Stimulated activated CD8-positive, alpha-beta memory T cell treated with anti-CD3 and anti-CD28 coated beads, Interleukin-7, amount 100 ng/mL, for 48 hours (primary cell): ENCODE data around the gene DUS1L.

Source experiments
- DNase-seq, 2 donors: peaks; one replicate each; pipeline ENCODE4 v3.0.0-alpha.2; 2020; ENCODE audit warnings: low read depth in 1 of 2; ENCODE audit errors: extremely low read depth in 1 of 2

The DUS1L gene

GRCh38 chr17:82088838-82089722 is 23.5 kb upstream of the DUS1L start:
- DNase-seq = no peak

GRCh38 chr17:82087961-82088837 is 22.6 kb upstream of the DUS1L start:
- no peak for DNase-seq

GRCh38 chr17:82086941-82087906 is 21.6 kb upstream of the DUS1L start:
- no peak for DNase-seq

DNA sequence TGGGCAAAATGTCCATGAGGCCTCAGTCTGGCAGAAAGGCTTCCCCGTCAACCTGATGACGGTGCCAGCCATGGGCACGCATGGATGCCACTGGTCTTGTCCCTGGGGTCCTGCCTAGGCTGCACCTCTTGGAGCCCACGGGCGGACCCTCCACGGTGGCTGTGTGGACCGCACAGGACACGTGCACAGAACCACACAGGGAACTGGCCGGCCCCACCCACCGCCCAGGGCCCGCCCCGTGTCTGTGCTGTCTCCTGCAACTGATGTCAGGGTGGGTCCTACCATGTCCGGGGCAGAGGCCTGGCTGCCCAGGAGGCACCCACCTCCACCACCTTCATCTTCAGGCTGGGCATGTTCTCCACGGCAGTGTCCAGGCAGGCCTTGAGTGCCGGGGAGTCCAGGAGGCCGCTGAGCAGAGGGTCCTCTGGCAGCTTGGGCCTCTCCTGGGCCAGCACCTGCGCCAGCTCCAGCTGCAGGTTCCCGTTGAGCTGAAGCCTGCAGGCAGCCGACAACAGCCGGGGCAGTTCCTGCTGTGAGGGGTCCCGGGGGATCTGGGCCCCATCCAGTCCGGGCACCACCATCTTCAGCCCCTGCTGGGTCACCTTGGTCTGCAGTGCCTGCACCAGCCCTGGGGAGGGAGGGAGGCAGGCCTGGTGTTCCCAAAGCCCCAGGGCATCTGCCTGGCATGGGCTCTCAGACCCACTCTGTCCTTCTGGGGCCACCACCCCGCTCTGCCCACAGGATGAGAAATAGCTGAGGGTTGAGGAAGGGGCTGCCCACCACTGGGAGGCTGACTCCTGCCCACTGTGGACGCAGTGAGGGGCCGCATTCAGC is 20.5 kb upstream of the DUS1L start:
- no peak for DNase-seq

GRCh38 chr17:82085031-82085861 is 19.6 kb upstream of the DUS1L start:
- no peak for DNase-seq

DNA sequence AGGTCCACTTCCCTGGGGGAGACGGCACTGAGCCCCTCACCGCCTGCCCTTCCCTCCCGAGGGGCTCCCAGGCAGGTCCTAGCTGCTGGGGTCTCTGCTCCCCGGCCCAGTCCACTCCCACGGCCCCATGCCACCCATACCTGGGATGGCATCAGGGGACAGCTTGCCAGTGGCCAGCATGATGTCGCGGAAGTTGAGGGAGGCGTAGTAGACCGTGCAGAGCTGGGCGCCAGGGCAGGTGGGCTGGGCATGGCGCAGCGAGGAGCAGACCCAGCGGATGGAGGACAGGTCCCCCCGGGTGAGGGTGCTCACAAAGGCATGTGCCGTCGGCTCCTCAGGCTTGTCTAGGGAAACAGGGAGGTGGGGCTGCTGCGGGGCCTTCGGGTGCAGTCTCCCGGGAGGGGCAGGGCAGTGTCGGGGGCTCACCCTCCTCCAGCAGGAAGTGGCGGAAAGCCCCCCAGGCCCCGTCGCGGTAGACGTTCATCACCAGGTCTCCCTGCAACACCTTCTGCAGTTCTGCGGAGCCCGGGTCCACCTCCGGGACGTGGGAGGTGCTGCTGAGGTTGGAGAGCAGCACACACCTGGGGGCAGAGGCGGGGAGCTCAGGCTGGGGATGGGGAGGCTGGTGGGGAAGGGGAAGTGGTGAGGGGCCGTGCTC is 18.9 kb upstream of the DUS1L start:
- DNase-seq = no peak

DNA sequence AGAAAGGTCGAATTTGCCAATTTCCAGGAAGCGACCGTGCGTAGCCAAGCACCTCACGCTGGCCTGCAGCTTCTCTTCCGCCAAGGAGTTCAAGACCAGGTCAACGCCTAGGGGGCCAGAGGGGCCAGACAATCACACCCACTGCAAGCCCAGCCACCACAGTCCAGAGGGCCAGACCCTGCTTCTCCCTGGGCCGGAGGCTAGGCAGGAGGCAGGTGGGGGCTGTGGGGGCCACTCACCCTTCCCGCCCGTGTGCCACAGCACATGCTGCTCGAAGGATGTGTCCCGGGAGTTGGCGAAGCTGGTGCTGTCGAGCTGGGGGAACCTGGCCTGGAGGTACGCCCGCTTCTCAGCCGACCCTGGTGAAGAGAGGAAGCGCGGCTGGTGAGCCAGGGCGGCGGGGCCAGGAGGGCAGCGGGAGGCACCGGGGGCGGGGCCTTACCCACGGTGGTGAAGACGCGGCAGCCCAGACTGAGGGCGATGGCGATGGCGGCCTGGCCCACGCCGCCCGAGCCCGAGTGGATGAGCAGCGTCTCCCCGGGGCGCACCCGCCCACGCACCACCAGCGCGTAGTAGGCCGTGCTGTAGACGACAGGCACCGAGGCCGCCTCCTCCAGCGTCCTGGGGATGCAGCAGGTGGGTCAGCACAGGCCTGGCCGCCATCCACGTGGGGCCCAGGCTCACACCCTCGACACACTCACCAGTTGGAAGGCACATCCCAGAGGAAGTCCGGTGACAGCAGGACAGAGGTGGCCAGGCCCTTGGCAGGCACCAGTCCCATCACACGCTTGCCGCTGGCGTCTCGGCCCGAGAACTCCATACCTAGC is 18.1 kb upstream of the DUS1L start:
- DNase-seq = no peak

- no peak for DNase-seq
These were observed 17.4 kb upstream of the DUS1L start for GRCh38 chr17:82083009-82083408.

DNA sequence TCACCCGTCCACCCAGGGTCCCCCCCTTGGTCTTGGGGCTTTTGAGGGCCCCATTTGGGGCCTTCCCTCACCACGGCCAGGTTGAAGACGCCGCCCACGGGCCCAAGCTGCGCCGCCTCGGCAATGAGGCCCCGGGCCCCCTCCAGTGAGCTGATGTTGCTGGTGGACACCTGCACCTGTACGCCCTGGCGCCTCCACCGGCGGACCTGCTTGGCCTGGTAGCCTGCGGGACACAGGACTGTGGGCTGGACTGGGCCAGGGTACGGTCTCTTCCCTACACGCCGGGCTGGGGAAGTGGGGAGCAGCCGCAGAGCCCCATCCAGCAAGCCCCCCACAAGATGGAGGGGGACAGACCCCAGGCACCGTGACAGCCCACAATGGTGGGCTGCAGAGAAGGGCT is 16.9 kb upstream of the DUS1L start:
- no peak for DNase-seq

DNA sequence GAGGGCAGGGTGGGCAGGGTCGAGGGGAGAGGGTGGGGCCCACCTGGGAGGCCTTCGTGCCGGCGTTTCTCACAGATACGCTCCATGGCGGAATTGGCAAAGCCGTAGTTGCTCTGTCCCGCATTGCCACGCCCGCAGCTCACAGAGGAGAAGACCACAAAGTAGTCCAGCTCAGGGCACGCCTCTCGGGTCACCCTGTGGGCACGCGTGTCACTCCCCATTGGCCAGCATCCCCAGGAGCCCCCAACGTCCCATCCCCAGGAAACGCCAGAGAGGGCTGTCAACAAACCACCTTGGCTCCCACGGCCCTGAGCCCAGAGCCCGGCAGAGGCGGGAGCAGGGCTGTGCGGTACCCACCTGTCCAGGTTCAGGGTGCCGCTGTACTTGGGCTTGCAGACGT is 16.4 kb upstream of the DUS1L start:
- no peak for DNase-seq

DNA sequence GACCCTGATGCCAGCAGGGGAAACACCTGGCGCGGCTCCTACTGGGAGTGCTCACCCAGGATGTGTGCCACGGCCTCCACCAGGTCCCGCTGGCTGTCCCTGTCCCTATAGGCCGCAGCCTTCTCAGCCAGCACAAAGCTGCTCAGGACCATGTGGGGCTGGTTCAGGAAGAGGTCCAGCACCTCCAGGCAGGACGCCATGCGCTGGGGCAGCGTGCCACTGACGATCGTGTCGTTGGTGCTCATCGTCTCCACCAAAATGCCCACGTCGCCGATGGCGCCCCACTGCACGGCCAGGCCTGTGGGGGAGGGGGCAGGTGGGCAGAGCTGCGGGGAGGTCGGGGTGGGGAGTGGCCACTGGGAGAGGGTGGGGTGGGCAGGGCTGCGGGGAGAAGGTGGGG is 15.9 kb upstream of the DUS1L start:
- no peak for DNase-seq

DNA sequence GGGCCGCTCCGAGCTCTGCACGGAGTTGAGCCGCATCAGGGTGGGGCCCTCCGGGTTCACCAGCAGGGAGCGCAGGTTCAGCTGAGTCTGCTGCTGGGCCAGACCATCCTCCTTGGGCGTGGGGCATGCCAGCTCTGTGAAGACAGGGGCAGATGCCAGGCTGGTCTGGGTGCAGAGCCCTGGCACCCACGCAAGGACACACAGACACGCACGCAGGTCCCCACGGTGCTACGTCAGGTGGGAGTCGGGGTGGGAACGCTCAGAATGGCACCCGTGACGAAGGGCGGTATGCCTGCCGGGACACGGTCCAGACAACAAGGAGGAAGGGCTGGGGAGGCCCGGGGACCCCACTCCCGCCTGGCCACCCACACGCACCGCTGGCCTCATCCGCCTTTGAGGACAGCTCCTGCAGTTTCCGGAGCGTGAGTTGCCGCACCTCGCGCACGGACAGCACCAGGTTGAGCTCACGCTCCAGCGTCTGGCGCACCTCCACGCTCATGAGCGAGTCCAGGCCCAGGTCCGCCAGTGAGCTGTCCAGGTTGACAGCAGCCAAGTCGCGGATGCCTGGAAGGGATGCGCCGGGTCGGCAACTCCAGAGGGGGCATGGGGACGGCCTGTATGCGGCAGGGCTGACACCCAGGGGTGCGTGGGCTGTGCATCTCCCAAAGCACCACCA is 15.3 kb upstream of the DUS1L start:
- no peak for DNase-seq

DNA sequence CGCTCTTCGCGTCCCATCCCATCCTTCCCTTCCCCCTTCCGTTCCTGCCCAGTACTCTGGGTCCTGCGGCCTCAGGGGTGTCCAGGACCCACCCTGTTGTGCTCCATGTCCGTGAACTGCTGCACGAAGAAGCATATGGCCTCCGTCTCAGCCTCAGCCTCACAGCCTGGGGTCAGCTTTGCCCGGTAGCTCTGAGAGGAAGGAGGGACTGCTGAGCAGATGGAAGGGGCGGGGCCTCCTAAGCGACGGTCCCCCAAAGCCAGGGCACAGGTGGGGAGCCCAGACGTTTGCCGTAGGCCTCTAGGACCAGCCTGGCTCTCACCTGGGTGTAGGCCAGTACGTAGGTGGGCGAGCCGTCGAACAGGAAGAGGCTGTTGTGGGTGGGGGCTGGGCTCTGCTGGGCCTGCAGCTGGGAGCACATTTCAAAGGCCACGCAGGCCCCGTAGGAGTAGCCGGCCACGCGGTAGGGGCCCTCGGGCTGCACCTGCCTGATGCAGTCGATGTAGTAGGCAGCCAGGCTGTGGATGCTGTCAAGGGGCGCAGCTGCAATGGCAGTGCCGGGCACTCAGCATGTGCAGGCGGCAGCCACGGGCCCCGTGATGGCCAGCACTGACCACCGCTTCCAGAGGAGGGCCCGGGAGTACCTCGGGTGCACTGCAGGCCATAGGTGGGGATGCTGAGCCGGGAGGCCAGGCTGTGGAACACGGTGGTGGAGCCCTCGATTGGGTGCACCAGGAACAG is 14.6 kb upstream of the DUS1L start:
- no peak for DNase-seq

DNA sequence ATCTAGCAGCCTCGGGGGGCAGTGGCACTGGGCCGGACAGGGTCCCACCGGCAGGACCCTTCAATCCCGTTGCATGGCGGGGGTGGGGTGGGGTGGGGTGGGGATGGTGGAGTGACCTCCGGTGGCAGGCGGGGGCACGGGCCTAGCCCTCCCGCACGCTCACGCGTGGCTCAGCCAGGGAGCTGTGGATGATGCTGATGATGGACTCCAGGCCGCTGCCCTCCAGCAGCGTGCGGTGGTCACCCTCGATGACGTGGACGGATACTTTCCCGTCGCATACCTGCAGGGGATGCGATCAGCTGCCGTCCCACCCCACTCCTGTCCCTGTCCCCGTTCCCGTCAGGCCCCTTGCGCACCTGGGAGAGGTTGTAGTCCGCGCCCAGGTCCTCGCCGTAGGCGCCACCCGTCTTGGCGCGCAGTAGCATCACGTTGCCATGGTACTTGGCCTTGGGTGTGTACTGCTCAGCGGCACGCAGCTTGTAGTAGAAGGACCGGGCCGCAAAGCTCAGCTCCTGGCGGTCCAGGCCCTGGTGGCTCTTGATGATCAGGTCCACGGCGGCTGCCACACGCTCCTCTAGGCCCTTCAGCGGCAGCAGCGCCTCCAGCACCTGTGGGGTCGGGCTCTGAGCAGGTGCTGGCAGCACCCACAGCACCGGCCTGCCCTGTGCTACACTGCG is 13.5 kb upstream of the DUS1L start:
- no peak for DNase-seq

DNA sequence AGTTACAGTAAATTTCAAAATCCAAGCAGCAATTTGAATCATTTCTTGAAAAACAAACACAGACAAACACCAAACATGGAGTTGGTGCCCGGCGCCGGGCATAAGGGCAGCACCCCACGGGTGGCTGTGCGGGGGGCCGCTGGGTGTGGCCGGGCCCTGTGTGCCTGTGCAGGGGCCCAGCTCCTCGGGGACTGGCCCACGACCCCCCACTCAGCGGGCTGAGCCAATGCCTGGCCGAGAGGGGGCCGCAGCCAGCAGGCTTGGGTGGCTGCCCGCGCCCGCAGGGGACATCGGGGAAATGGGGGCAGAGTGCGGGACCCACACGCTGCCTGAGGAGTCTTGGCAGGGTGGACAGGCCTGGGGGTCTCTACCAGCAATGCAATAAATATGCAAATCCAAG is 12.8 kb upstream of the DUS1L start:
- no peak for DNase-seq
